Thoracic aorta (tissue), 2 donors: ENCODE results near the gene TCEA3. TPM values are rescaled to one million over a fixed set of nuclear protein-coding genes. Genes with fewer than 3 reads are reported as not detected.

Experiments used
- ATAC-seq: fragments of 150-250 bp; one replicate; pipeline ENCODE4 v1.8.0; 2017; ENCODE audit warnings: low read depth; ENCODE audit not compliant: insufficient number of reproducible peaks, low FRiP score
- DNase-seq: peaks from one replicate; pipeline ENCODE4 v3.0.0-alpha.2; 2020; ENCODE audit warnings: low spot score
- H3K27ac ChIP-seq, 2 donors: fragments of 200-600 bp; sonication (generic); 1 replicate in 1 of 2; 2 replicates in 1 of 2; pipeline ENCODE4 v1.5.1; 2016; ENCODE audit warnings: mild to moderate bottlenecking in 2 of 2, moderate library complexity in 2 of 2
- H3K27me3 ChIP-seq: fragments of 200-600 bp; sonication (generic); replicated peaks from 2 replicates; pipeline ENCODE4 v1.6.0; 2016; ENCODE audit warnings: mild to moderate bottlenecking; ENCODE audit not compliant: insufficient read depth
- H3K36me3 ChIP-seq: fragments of 200-600 bp; sonication (generic); one replicate; pipeline ENCODE4 v1.5.1; 2016
- H3K4me1 ChIP-seq, 2 donors: fragments of 200-600 bp; sonication (generic); 1 replicate in 1 of 2; 2 replicates in 1 of 2; pipeline versions ENCODE4 v1.5.1 to v1.6.0; 2016; ENCODE audit warnings: low read depth in 2 of 2, mild to moderate bottlenecking in 1 of 2; ENCODE audit not compliant: control insufficient read depth in 1 of 2
- H3K4me3 ChIP-seq: fragments of 200-600 bp; sonication (generic); 2 replicates; pipeline ENCODE4 v1.5.1; 2016; ENCODE audit warnings: mild to moderate bottlenecking
- H3K9me3 ChIP-seq: fragments of 200-600 bp; sonication (generic); 2 replicates; pipeline ENCODE4 v1.5.1; 2016
- total RNA-seq, 2 donors: library from RNA; depleted of rRNA; stranded (reverse); fragments of >200 nt; gene quantifications; one replicate each; pipeline versions ENCODE4 v1.1.0 to v1.2.3, GENCODE V29; 2016
- TF ChIP-seq, protein P1 (sequence below): fragments of 200-600 bp; sonication (generic); IDR thresholded peaks from one replicate; pipeline ENCODE4 v1.5.1; 2019; ENCODE audit warnings: antibody characterized with exemption

The TCEA3 gene
- total RNA-seq, 2 donors from 2014 or later: 22.2 to 39.5 TPM

DNA sequence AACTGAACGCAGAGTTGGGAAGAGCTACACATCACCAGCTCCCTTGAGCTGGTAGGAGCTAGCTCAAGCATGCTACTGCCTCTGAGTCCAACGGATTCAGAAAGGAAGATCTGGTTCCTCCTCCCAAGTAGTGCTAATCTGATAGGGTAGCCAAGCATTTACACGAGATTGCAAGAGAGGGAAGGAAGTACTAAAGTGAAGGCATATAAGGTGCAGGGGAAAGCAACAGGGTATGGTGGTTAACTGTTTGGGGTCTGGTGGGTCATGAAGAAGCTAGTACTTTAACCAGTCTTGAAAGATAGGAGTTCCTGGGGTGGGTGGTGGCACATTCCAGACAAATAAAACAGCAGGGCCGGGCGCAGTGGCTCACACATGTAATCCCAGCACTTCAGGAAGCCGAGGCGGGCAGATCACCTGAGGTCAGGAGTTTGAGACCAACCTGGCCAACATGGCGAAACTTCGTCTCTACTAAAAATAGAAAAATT lies 34.7 kb downstream of the TCEA3 start:
- no peaks in the 10 kb centered on the region for H3K9me3 ChIP-seq
- DNase-seq (no peak), ATAC-seq (no peak)
- H3K4me1 ChIP-seq: peaks cover 0 to 15% of the 10 kb centered on the region in 2 donors
- H3K27me3 ChIP-seq: no peaks in the 10 kb centered on the region
- TF ChIP-seq, protein P1, sequence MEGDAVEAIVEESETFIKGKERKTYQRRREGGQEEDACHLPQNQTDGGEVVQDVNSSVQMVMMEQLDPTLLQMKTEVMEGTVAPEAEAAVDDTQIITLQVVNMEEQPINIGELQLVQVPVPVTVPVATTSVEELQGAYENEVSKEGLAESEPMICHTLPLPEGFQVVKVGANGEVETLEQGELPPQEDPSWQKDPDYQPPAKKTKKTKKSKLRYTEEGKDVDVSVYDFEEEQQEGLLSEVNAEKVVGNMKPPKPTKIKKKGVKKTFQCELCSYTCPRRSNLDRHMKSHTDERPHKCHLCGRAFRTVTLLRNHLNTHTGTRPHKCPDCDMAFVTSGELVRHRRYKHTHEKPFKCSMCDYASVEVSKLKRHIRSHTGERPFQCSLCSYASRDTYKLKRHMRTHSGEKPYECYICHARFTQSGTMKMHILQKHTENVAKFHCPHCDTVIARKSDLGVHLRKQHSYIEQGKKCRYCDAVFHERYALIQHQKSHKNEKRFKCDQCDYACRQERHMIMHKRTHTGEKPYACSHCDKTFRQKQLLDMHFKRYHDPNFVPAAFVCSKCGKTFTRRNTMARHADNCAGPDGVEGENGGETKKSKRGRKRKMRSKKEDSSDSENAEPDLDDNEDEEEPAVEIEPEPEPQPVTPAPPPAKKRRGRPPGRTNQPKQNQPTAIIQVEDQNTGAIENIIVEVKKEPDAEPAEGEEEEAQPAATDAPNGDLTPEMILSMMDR: no peak
- peaks cover 16% of the 10 kb centered on the region for H3K36me3 ChIP-seq
- H3K27ac ChIP-seq: no peak overlapping the region
- no peak overlapping the region for H3K4me3 ChIP-seq

DNA sequence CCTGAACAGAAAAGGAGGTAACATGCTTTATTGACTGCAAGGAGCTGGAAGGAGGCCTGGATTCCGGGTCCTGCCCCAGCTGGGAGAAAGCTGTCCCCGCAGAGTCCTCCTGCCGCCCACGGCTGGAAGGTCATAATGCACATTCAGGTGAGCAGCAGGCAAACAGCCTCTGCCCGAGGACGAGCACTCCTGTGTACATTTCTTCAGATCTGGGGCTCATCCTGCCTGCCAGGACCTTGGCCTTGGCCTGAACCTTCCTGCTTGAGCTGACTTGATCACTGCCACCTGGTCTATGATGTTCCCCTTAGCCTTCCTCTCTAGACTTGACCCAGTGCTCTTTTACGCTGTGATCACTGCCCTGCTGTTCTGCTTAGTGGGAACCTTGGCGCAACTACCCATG lies 37.1 kb downstream of the TCEA3 start:
- H3K27me3 ChIP-seq: no peaks in the 10 kb centered on the region
- H3K27ac ChIP-seq: no peak overlapping the region

DNA sequence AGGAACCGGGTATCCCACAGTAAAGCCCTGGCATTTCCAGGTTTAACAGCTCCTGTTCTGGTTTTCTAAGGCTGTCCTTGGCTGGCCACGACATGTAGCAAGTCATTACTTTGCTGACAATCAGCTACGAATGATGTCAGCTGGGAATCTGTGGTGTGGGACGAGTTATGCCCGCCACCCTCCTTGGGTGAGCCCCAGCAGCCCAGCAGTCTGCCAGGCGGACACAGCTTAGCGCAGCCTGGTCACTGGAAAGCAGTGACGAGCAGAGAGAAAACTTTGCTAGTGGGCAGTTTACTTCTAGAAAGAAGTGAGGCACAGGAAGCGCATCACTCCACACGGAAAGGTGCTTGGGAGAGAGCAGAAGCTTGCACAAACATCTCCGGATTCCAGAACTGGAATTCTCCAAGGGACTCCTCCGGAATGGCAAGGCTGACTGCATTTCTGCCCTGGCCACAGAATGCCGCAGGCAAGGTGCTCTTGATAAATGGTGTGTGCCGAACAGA lies 39.4 kb downstream of the TCEA3 start:
- ATAC-seq (no peak), DNase-seq (no peak)
- Histone ChIP-seq H3K36me3 (peaks cover 10% of the 10 kb centered on the region), H3K4me3 (no peak overlapping the region), H3K9me3 (no peaks in the 10 kb centered on the region), H3K27me3 (no peaks in the 10 kb centered on the region), H3K27ac (peak overlapping the region in 1 of 2 donors; percentile 11), H3K4me1 (peaks cover 3 to 11% of the 10 kb centered on the region in 2 donors)
- TF ChIP-seq, protein P1: no peak

More for the DNA sequence above, 37.1 kb downstream of the TCEA3 start:
- Histone ChIP-seq H3K9me3 (no peaks in the 10 kb centered on the region), H3K36me3 (peaks cover 10% of the 10 kb centered on the region), H3K4me1 (peaks cover 3 to 24% of the 10 kb centered on the region in 2 donors), H3K4me3 (no peak overlapping the region)
- DNase-seq (no peak), ATAC-seq (no peak)
- TF ChIP-seq, protein P1: no peak

DNA sequence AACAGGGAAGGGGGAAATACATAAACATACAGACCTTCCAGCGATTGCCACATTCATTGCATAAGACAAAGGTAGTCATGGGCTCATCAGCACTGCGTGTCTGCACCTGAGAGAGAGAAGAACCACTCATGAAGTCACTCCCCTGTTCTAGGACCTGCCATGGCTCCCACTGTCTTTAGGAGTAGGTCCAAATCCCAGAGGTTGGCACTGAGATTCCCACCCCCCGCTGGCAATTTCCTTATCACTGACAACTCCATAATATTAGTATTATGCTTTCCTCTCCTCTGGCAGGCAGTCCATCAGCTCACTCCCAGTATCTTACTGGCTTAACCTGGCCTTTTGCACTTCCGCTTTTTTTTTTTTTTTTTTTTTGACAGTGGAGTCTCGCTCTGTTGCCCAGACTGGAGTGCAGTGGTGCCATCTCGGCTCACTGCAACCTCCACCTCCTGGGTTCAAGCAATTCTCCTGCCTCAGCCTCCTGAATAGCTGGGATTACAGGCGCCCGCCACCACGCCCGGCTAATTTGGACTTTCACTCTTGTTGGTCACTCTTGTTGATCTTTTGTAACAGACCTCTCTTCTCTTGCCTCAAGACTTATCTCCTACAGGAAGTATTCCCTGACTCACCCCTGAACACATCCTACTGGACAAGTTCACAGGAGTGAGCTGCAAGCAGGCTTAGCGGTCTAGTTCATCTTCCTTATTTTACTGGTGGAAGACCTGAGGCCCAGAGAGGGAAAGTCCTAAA lies 40.1 kb downstream of the TCEA3 start:
- TF ChIP-seq, protein P1: no peak
- peaks cover 3 to 9% of the 10 kb centered on the region in 2 donors for H3K4me1 ChIP-seq
- no peaks in the 10 kb centered on the region for H3K27me3 ChIP-seq
- no peak overlapping the region for H3K4me3 ChIP-seq
- H3K27ac ChIP-seq: peak overlapping the region in 1 of 2 donors; percentile 11
- no peak for DNase-seq
- no peaks in the 10 kb centered on the region for H3K9me3 ChIP-seq
- no peak for ATAC-seq
- H3K36me3 ChIP-seq: peaks cover 10% of the 10 kb centered on the region

DNA sequence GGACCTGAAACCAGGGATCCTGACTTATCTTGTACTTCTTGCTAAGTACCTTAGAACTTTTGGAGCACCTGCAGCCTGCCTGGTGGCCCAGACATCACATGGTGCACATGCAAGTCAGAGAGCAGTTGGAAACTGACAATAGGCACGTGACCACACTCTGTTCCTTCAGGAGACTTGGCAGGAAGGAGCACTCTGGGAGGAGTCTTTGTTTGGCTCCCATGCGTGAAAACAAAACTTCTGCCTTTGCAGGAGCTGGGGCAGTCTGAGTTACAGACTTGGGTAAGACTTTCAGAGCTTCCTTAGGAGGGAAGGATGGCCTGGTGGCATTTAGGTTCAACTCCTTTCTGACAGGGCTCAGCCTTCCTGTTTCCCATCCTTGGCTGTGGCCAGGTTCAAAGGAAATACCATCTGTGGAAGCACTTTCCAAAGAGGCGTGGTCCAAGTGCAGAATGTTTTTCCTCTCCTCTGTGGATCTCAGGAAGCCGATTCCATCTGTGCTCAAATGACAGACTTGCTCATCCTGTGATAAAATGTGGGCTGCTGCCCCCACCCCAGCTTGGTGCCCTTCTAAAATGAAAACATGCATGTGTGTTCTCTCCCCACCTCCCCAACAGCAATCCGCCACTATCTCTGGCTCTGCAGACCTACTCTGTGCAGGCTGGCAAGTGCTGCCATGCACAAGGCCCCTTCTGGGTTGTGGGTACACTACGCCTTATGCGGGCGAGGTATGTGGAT lies 40.8 kb downstream of the TCEA3 start:
- TF ChIP-seq, protein P1: no peak
- Histone ChIP-seq H3K27ac (peak overlapping the region in 1 of 2 donors; percentile 18), H3K4me3 (no peak overlapping the region), H3K36me3 (peaks cover 10% of the 10 kb centered on the region), H3K4me1 (peaks cover 3 to 9% of the 10 kb centered on the region in 2 donors), H3K9me3 (no peaks in the 10 kb centered on the region), H3K27me3 (no peaks in the 10 kb centered on the region)
- DNase-seq (no peak), ATAC-seq (no peak)
